CD4-positive, CD25-positive, alpha-beta regulatory T cell (primary cell): ENCODE results near the gene IRX2. TPM values are rescaled to one million over a fixed set of nuclear protein-coding genes. Genes with fewer than 3 reads are reported as not detected.

Experiments
- ATAC-seq, 2 donors: fragments of 150-1000 bp; cut with Tn5 transposase; one replicate each; pipeline ENCODE4 v1.10.0; 2021; ENCODE audit warnings: low read depth in 2 of 2, moderate number of reproducible peaks in 2 of 2, moderate library complexity in 1 of 2
- DNase-seq, 3 donors: peaks; one replicate each; pipeline versions ENCODE4 v3.0.0 to v3.0.0-alpha.2; 2012 to 2022; ENCODE audit warnings: mixed read lengths in 1 of 3
- H3K27ac ChIP-seq: one replicate; pipeline ENCODE4 v1.7.0; 2013; ENCODE audit warnings: mild to moderate bottlenecking, low read length; ENCODE audit not compliant: insufficient read depth, poor library complexity, severe bottlenecking
- H3K27me3 ChIP-seq: one replicate; pipeline ENCODE4 v1.7.0; 2013; ENCODE audit warnings: low read length; ENCODE audit not compliant: control insufficient read depth, insufficient read depth
- H3K36me3 ChIP-seq: one replicate; pipeline ENCODE4 v1.7.0; 2013; ENCODE audit warnings: mild to moderate bottlenecking, low read length, moderate library complexity; ENCODE audit not compliant: control insufficient read depth, insufficient read depth
- H3K4me1 ChIP-seq: 2 replicates; pipeline ENCODE4 v1.7.0; 2013; ENCODE audit warnings: mild to moderate bottlenecking, low read length; ENCODE audit not compliant: insufficient read depth, control insufficient read depth, poor library complexity, severe bottlenecking
- H3K4me3 ChIP-seq: one replicate; pipeline ENCODE4 v1.7.0; 2013; ENCODE audit warnings: low read depth, mild to moderate bottlenecking, low read length, moderate library complexity
- H3K9me3 ChIP-seq, 2 experiments: 1 replicate in 1 of 2; 2 replicates in 1 of 2; pipeline ENCODE4 v1.7.0; 2013; ENCODE audit warnings: low read length in 2 of 2, mild to moderate bottlenecking in 1 of 2, moderate library complexity in 1 of 2; ENCODE audit not compliant: control insufficient read depth in 2 of 2
- H3K27ac Mint-ChIP-seq, 3 donors: one replicate each; pipeline ENCODE4 v1.8.0; 2020 to 2022; ENCODE audit warnings: mild to moderate bottlenecking in 3 of 3, mixed read lengths in 3 of 3, moderate library complexity in 2 of 3
- H3K27me3 Mint-ChIP-seq: one replicate; pipeline ENCODE4 v1.8.0; 2022; ENCODE audit warnings: mild to moderate bottlenecking, mixed read lengths
- H3K36me3 Mint-ChIP-seq: one replicate; pipeline ENCODE4 v1.8.0; 2020; ENCODE audit warnings: mixed read lengths
- H3K4me1 Mint-ChIP-seq, 4 donors: one replicate each; pipeline ENCODE4 v1.8.0; 2020 to 2022; ENCODE audit warnings: mixed read lengths in 4 of 4, mild to moderate bottlenecking in 1 of 4
- H3K4me3 Mint-ChIP-seq, 4 donors: one replicate each; pipeline ENCODE4 v1.8.0; 2020 to 2022; ENCODE audit warnings: mild to moderate bottlenecking in 4 of 4, mixed read lengths in 4 of 4, moderate library complexity in 3 of 4
- H3K9me3 Mint-ChIP-seq, 7 donors: one replicate each; pipeline ENCODE4 v1.8.0; 2020 to 2022; ENCODE audit warnings: mixed read lengths in 7 of 7, mild to moderate bottlenecking in 3 of 7, moderate library complexity in 2 of 7
- polyA plus RNA-seq, 4 donors: library from polyadenylated mRNA; unstranded; fragments of 300-500 nt; fragmentation: Illumina TruSeq; gene quantifications; one replicate each; pipeline ENCODE4 v1.2.3, GENCODE V29; 2021
- total RNA-seq: library from RNA; stranded (reverse); gene quantifications from one replicate; pipeline ENCODE4 v1.2.3, GENCODE V29; 2022

The IRX2 gene
- total and polyA plus RNA-seq, 5 donors from 2014 or later, result not detected

DNA sequence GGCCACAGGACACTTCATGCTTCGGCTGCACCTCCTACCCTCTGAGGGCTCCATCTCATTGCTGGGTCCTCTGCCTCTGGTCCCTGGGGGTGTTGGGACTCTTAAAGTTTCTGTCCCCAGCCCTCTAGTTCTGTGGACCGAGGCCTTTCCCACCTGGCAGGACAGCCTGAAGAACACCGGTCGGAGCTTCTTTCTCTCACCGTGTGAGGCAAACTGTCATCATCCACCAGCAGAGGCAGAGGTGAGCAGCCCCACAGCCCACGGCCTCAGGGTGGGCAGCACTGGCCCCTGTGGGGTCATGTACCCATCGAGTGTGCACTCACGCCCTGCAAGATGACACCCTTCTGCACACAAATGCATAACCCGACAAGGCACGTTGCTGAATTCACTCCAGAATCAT is 49.9 kb downstream of the IRX2 start:
- Histone ChIP-seq H3K4me3 (no peak overlapping the region), H3K27ac (no peak overlapping the region), H3K36me3 (no peaks in the 10 kb centered on the region), H3K9me3 (no peaks in the 10 kb centered on the region), H3K27me3 (no peaks in the 10 kb centered on the region), H3K4me1 (no peaks in the 10 kb centered on the region)
- Mint-ChIP-seq H3K27me3 (no peaks in the 10 kb centered on the region), H3K4me3 (no peak overlapping the region), H3K9me3 (peaks cover 0 to 3% (median 1%) of the 10 kb centered on the region in 7 donors), H3K36me3 (no peaks in the 10 kb centered on the region), H3K4me1 (no peaks in the 10 kb centered on the region), H3K27ac (no peak overlapping the region)
- ATAC-seq (no peak), DNase-seq (no peak)

DNA sequence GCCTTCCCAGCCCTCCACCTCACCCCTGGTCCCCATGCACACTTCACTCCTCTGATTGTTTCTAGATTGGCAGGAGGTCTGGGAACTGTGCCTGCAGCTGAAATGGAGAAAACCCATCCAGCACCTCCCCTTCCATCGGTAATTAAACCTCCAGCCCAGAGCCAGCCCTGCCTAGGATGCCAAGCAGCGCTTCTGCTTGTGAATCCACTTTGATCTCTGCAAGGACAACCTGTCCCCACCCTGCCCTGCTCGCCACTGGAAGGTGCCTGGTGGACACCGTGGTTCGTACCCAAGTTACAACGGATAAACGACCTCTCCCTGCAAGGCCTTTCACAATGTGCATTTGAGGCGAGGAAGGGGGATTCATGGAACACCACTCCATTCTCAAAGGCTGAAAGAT is 50.6 kb downstream of the IRX2 start:
- peaks cover 0 to 4% (median 1%) of the 10 kb centered on the region in 7 donors for H3K9me3 Mint-ChIP-seq
- H3K4me1 ChIP-seq, result no peaks in the 10 kb centered on the region
- no peaks in the 10 kb centered on the region for H3K36me3 Mint-ChIP-seq
- no peak overlapping the region for H3K4me3 ChIP-seq
- H3K27ac ChIP-seq, result no peak overlapping the region
- H3K36me3 ChIP-seq, result no peaks in the 10 kb centered on the region
- peak overlapping the region in 1 of 3 donors; percentile 4 for H3K27ac Mint-ChIP-seq
- no peaks in the 10 kb centered on the region for H3K27me3 ChIP-seq
- H3K27me3 Mint-ChIP-seq, result no peaks in the 10 kb centered on the region
- H3K4me1 Mint-ChIP-seq, result no peaks in the 10 kb centered on the region
- ATAC-seq, result no peak
- H3K4me3 Mint-ChIP-seq, result no peak overlapping the region
- no peaks in the 10 kb centered on the region for H3K9me3 ChIP-seq
- DNase-seq, result no peak

DNA sequence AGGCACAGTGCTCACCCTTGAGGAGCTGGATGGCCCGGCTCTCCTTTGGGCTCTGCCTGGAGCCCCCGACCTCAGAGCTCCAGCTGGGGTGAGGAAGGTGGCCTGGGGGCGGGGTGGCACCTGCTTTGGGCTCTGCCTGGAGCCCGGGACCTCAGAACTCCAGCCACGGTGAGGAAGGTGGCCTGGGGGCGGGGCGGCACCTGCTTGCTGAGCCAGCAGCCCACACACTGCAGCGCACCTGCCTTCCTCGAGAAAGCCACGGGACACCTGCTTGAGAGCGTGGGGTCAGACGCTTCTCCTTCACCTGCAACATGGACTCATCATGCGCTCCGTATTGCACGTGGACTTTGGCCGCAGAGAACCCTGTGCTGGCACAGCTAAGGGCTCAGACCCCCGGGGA is 51.8 kb downstream of the IRX2 start:
- H3K27ac Mint-ChIP-seq, result no peak overlapping the region
- ATAC-seq, result no peak
- H3K4me3 Mint-ChIP-seq, result no peak overlapping the region
- H3K36me3 Mint-ChIP-seq, result no peaks in the 10 kb centered on the region
- H3K27ac ChIP-seq, result no peak overlapping the region
- peaks cover 0 to 2% (median 1%) of the 10 kb centered on the region in 7 donors for H3K9me3 Mint-ChIP-seq
- no peaks in the 10 kb centered on the region for H3K27me3 Mint-ChIP-seq
- no peaks in the 10 kb centered on the region for H3K4me1 Mint-ChIP-seq
- no peak for DNase-seq
- H3K4me1 ChIP-seq, result no peaks in the 10 kb centered on the region
- no peaks in the 10 kb centered on the region for H3K9me3 ChIP-seq
- H3K27me3 ChIP-seq, result no peaks in the 10 kb centered on the region
- no peaks in the 10 kb centered on the region for H3K36me3 ChIP-seq
- H3K4me3 ChIP-seq, result no peak overlapping the region

- no peaks in the 10 kb centered on the region for H3K36me3 Mint-ChIP-seq
- H3K9me3 Mint-ChIP-seq, result peaks cover 0 to 2% (median 1%) of the 10 kb centered on the region in 7 donors
- H3K4me1 Mint-ChIP-seq, result no peaks in the 10 kb centered on the region
- no peak overlapping the region for H3K27ac Mint-ChIP-seq
- H3K27me3 Mint-ChIP-seq, result no peaks in the 10 kb centered on the region
- Histone ChIP-seq H3K4me1 (no peaks in the 10 kb centered on the region), H3K27me3 (no peaks in the 10 kb centered on the region), H3K27ac (no peak overlapping the region), H3K36me3 (no peaks in the 10 kb centered on the region), H3K4me3 (no peak overlapping the region), H3K9me3 (no peaks in the 10 kb centered on the region)
- no peak overlapping the region for H3K4me3 Mint-ChIP-seq
- ATAC-seq, result no peak
- DNase-seq, result no peak
Measured at GRCh38 chr5:2699231-2699630, 52.2 kb downstream of the IRX2 start.

- no peak overlapping the region for H3K4me3 ChIP-seq
- H3K27me3 ChIP-seq, result no peaks in the 10 kb centered on the region
- ATAC-seq (no peak), DNase-seq (no peak)
- Mint-ChIP-seq H3K4me1 (no peaks in the 10 kb centered on the region), H3K27ac (no peak overlapping the region), H3K9me3 (peaks cover 0 to 2% (median 1%) of the 10 kb centered on the region in 7 donors), H3K36me3 (no peaks in the 10 kb centered on the region), H3K27me3 (no peaks in the 10 kb centered on the region), H3K4me3 (no peak overlapping the region)
- H3K4me1 ChIP-seq, result no peaks in the 10 kb centered on the region
- H3K9me3 ChIP-seq, result no peaks in the 10 kb centered on the region
- no peaks in the 10 kb centered on the region for H3K36me3 ChIP-seq
- no peak overlapping the region for H3K27ac ChIP-seq
Measured at GRCh38 chr5:2698581-2698980, 52.9 kb downstream of the IRX2 start.

DNA sequence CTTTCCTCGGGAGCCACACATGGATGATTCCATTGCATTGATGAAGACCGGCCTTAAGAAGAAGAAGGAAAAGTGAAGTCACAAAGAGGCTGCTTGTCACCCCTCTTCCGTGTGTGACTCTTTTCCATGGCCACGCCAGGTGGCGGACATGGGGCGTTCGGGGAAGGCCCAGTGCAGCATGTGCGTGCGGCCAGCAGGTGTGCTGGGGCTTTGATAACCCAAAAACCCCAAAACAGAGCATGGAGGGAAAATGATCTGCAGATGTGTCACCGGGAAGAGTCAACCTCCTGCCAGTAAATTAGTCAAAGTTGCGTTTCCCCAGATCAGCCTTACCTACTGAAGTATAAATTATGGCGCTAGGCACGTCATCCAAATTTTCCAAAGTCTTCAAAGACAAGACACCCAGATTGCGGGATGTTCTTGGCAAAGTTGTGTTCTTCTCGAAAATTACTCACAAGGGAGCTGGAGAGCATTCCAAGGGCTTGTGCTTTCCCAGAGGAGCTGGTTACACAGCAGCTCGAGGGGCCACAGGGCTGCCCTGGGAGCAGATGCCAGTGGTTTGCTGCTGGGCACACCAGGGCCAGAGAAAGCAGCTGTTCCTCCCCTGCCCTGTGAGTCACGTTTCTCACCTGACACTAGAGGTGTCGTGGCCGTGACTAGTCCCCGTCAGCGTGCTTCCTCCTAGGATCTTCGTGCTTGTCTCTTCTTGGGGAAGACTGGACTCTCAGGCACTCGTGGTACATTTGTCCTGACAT is 53.9 kb downstream of the IRX2 start:
- Histone ChIP-seq H3K9me3 (no peaks in the 10 kb centered on the region), H3K27me3 (no peaks in the 10 kb centered on the region), H3K4me3 (no peak overlapping the region), H3K36me3 (no peaks in the 10 kb centered on the region), H3K4me1 (no peaks in the 10 kb centered on the region), H3K27ac (no peak overlapping the region)
- Mint-ChIP-seq H3K27ac (no peak overlapping the region), H3K4me3 (no peak overlapping the region), H3K9me3 (peaks cover 0 to 2% (median 1%) of the 10 kb centered on the region in 7 donors), H3K36me3 (no peaks in the 10 kb centered on the region), H3K4me1 (no peaks in the 10 kb centered on the region), H3K27me3 (no peaks in the 10 kb centered on the region)
- no peak for ATAC-seq
- no peak for DNase-seq

- H3K27ac Mint-ChIP-seq, result no peak overlapping the region
- H3K27ac ChIP-seq, result no peak overlapping the region
- H3K4me3 Mint-ChIP-seq, result peak overlapping the region in 1 of 4 donors; percentile 47
- H3K27me3 Mint-ChIP-seq, result no peaks in the 10 kb centered on the region
- H3K4me3 ChIP-seq, result no peak overlapping the region
- H3K4me1 ChIP-seq, result no peaks in the 10 kb centered on the region
- no peak for ATAC-seq
- H3K36me3 ChIP-seq, result no peaks in the 10 kb centered on the region
- H3K4me1 Mint-ChIP-seq, result no peaks in the 10 kb centered on the region
- no peaks in the 10 kb centered on the region for H3K36me3 Mint-ChIP-seq
- H3K9me3 ChIP-seq, result no peaks in the 10 kb centered on the region
- peaks cover 0 to 5% (median 2%) of the 10 kb centered on the region in 7 donors for H3K9me3 Mint-ChIP-seq
- DNase-seq, result no peak
- no peaks in the 10 kb centered on the region for H3K27me3 ChIP-seq
Measured at GRCh38 chr5:2697041-2697440, 54.4 kb downstream of the IRX2 start.
